Subcutaneous adipose tissue (tissue), 4 donors: ENCODE measurements around the gene OSBPL6. TPM values are rescaled to one million over a fixed set of nuclear protein-coding genes. Genes with fewer than 3 reads are reported as not detected.

Experiments
- total RNA-seq, 4 donors: library from RNA; depleted of rRNA; stranded (reverse); fragments of >200 nt; gene quantifications; one replicate each; pipeline ENCODE4 v1.1.0, GENCODE V29; 2016
- TF ChIP-seq, protein P1 (sequence below): fragments of 450-650 bp; IDR thresholded peaks from one replicate; pipeline ENCODE4 v1.5.1; 2016; ENCODE audit warnings: low read depth, mild to moderate bottlenecking, control low read depth, antibody characterized with exemption, moderate library complexity

OSBPL6 gene
- total RNA-seq, 4 donors from 2014 or later, result 0.68 to 2.1 (median 1.7) TPM

DNA sequence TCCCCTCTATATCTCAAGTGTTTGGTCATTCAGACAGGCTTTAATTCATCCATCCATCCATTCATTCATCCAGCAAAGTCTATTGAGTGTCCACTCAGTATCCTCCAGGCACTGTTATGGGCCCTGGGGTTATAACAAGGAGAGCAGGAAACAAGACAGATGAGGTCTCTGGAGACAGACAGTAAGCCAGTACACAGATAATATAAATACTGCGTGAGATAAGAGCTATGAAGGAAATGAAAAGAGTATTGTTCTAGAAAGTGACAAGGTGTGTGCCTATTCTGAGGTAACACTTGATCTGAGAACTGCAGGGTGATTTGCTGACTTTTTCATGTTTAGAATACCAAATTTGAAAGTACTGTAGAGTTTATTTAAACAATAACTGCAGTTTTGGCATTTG, 98.3 kb downstream of the OSBPL6 start:
- TF ChIP-seq, protein P1, sequence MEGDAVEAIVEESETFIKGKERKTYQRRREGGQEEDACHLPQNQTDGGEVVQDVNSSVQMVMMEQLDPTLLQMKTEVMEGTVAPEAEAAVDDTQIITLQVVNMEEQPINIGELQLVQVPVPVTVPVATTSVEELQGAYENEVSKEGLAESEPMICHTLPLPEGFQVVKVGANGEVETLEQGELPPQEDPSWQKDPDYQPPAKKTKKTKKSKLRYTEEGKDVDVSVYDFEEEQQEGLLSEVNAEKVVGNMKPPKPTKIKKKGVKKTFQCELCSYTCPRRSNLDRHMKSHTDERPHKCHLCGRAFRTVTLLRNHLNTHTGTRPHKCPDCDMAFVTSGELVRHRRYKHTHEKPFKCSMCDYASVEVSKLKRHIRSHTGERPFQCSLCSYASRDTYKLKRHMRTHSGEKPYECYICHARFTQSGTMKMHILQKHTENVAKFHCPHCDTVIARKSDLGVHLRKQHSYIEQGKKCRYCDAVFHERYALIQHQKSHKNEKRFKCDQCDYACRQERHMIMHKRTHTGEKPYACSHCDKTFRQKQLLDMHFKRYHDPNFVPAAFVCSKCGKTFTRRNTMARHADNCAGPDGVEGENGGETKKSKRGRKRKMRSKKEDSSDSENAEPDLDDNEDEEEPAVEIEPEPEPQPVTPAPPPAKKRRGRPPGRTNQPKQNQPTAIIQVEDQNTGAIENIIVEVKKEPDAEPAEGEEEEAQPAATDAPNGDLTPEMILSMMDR, result no peak

DNA sequence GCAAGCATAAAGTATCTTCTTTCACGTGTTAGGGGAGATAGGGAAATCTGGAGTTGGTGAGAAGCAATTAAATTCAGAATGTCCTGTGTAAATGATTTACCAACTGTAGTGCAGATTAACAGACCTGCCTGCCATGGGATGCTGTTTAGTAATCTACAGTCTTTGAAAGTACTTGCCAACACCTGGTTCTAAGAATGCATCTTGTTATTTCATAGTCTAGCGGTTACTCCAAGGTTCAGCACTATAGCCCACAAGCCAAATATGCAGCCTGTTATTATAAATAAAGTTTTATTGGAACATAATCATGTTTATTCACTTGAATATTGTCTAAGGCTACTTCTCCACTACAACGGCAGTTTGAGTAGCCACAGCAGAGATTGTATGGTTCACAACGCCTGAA, 100.8 kb downstream of the OSBPL6 start:
- TF ChIP-seq, protein P1, result no peak

DNA sequence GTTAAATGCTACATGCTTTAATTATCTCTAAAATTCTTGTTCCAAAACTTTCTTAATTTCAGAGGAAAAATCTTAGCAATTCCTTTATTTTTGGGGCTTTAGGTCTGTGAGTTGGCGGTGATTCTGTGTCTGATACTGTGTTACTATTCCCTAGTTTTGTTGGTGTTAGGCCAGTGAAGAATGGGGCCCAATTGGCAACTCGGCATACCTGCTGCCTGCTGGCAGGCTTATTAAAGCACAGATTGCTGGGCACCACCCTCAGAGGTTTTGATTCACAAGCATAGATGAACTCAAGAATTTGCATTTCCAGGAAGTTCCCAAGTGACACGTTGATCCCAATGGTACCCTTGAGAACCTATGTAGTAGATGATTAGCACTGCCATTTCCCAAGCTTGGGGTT, 101.6 kb downstream of the OSBPL6 start:
- TF ChIP-seq, protein P1, result no peak

DNA sequence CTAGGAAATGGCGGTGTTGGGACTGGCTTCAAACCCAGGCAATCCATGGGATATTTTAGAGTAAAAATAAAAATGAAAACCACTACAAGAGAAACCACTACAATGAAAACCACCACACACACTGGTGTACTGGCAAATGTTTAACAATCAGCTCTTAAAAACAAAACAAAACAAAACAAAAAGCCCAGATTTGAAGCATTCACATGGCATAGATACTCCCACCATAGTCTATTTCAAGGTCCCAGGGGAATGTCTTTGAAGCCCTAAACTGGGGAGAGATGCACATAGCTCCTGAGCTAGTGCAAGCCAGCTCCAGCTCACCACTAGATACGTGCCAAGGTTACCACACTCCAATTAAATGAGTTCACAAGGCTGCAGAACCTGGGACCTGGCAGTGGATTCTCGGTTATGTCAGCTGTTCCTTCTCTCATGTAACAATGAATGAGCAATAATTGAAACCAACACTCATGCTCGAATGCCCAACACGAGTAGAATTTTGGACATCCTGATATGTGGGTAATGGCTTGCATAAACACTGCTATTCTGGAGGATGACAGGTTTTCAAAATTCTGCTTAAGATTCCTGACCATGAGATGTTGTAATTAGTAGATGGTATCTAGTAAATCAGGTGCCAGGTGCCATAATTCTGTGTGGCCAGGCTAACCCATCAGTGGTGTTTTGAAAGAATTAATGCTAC, 102.2 kb downstream of the OSBPL6 start:
- TF ChIP-seq, protein P1, result no peak

DNA sequence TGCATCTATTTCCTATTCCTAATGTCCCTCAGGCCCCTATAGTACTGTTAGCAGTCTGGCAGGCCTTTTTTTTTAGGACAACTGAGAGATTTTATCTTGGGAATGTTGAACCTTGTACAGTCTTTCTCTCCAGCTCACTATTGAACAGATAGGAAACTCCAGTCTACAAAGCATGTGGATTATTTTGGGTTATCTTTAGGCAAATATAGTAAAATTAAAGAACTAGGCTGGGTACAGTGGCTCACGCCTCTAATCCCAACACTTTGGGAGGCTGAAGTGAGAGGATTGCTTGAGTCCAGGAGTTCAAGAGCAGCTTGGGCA, 102.7 kb downstream of the OSBPL6 start:
- TF ChIP-seq, protein P1, result no peak

DNA sequence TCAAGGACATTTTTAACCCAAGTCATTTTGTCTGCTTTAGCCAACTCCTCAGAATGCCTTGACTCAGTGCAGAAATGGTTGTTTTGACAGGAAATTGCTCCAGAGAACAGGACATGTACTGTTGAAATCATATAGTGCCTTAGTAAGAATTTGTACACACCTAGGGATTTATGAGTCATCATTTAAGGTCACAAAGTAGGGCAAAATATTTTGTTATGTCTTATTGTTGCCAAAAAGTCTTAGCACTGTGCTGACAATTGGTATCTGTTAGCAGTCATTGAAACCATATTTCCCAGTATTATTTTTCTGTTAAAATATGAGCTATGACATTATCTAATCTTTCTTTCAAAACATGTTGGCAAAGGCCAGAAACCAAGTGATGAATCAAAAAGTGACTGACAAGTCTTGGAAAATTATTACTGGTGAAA, 104.5 kb downstream of the OSBPL6 start:
- TF ChIP-seq, protein P1, result no peak

DNA sequence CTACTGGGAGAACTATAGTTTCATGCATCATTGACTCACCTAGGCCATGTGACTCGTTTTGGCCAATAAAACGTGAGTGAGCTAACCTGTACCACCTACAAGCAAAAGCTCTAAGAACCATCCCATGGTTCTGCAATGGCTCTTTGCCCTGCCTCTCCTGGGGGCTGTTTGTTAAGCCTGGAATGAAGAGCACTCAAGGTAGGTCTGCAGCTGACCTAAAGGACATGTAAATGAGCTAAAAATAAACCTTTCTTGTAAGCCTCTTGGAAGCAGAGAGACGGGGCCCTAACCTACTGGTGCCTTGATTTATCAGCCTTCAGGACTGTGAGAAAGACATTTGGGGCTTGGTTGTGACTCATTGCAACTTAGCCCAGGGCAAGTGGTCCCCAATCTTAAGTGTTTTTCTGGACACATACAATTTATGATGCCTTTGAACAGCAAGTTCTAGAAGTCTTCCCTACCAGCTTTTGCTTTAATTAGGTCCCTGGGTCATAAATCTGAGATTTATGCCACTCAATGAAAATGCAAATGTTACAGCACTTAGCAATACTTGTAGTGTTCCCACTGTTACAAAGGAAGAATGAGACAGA, 107.4 kb downstream of the OSBPL6 start:
- TF ChIP-seq, protein P1, result no peak
